Measurements from ENCODE around the gene PGBD5.

- TF ChIP-seq ZNF70 (CRISPR knock-in tag; IDR thresholded peaks at IDR 0.05) (no peak), TCF4 (CRISPR knock-in tag; IDR thresholded peaks at IDR 0.05; ENCODE audit: borderline replicate concordance) (no peak), PPARA (CRISPR knock-in tag; IDR thresholded peaks at IDR 0.05; ENCODE audit: borderline replicate concordance) (no peak), ZNF8 (CRISPR knock-in tag; IDR thresholded peaks at IDR 0.05) (no peak), RARB (CRISPR knock-in tag; IDR thresholded peaks at IDR 0.05) (no peak), ZFP3 (CRISPR knock-in tag; IDR thresholded peaks at IDR 0.05) (no peak), GLIS3 (CRISPR knock-in tag; IDR thresholded peaks at IDR 0.05) (no peak), ISL1 (CRISPR knock-in tag; IDR thresholded peaks at IDR 0.05) (no peak), ESRRG (CRISPR knock-in tag; IDR thresholded peaks at IDR 0.05) (no peak)
- TF ChIP-seq, protein P1, sequence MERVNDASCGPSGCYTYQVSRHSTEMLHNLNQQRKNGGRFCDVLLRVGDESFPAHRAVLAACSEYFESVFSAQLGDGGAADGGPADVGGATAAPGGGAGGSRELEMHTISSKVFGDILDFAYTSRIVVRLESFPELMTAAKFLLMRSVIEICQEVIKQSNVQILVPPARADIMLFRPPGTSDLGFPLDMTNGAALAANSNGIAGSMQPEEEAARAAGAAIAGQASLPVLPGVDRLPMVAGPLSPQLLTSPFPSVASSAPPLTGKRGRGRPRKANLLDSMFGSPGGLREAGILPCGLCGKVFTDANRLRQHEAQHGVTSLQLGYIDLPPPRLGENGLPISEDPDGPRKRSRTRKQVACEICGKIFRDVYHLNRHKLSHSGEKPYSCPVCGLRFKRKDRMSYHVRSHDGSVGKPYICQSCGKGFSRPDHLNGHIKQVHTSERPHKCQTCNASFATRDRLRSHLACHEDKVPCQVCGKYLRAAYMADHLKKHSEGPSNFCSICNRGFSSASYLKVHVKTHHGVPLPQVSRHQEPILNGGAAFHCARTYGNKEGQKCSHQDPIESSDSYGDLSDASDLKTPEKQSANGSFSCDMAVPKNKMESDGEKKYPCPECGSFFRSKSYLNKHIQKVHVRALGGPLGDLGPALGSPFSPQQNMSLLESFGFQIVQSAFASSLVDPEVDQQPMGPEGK (CRISPR knock-in tag; IDR thresholded peaks at IDR 0.05; ENCODE audit: borderline replicate concordance): no peak
These were observed 123.1 kb downstream of the PGBD5 start for GRCh38 chr1:230303069-230303468.

Measured in SK-N-SH treated with all-trans-retinoic acid at 6 μM for 48 hours (cell line).